ENCODE measurements around the gene RNF169. TPM values are rescaled to one million over a fixed set of nuclear protein-coding genes. Genes with fewer than 3 reads are reported as not detected.

The RNF169 gene
- total RNA-seq, 2 donors from 2014 or later, result 22.1 to 30.1 TPM

- no peaks in the 10 kb centered on the region for H3K9me3 ChIP-seq
- TF ChIP-seq CTCF (IDR thresholded peaks at IDR 0.05), result no peak
- H3K4me1 ChIP-seq (ENCODE audit: control insufficient read depth in 1 of 2, low read depth in 2 of 2), result peaks cover 25 to 40% of the 10 kb centered on the region in 2 donors
- H3K27me3 ChIP-seq (replicated peaks; ENCODE audit: insufficient read depth), result no peaks in the 10 kb centered on the region
- H3K36me3 ChIP-seq, result no peaks in the 10 kb centered on the region
- DNase-seq (ENCODE audit: low spot score) (no peak), ATAC-seq (ENCODE audit: insufficient number of reproducible peaks, low FRiP score, low read depth) (no peak)
- no peak overlapping the region for H3K4me3 ChIP-seq
- H3K27ac ChIP-seq, result peak overlapping the region in 1 of 2 donors; percentile 2
These were observed 61.2 kb downstream of the RNF169 start for GRCh38 chr11:74809801-74810200.

GRCh38 chr11:74815966-74816365 is 67.3 kb downstream of the RNF169 start:
- Histone ChIP-seq H3K27ac (no peak overlapping the region), H3K27me3 (replicated peaks; ENCODE audit: insufficient read depth) (no peaks in the 10 kb centered on the region), H3K9me3 (no peaks in the 10 kb centered on the region), H3K36me3 (no peaks in the 10 kb centered on the region), H3K4me3 (no peak overlapping the region), H3K4me1 (ENCODE audit: control insufficient read depth in 1 of 2, low read depth in 2 of 2) (peaks cover 25 to 46% of the 10 kb centered on the region in 2 donors)
- ATAC-seq (ENCODE audit: insufficient number of reproducible peaks, low FRiP score, low read depth), result no peak
- TF ChIP-seq CTCF (IDR thresholded peaks at IDR 0.05), result no peak
- no peak for DNase-seq (ENCODE audit: low spot score)

- ATAC-seq (ENCODE audit: insufficient number of reproducible peaks, low FRiP score, low read depth), result no peak
- Histone ChIP-seq H3K9me3 (no peaks in the 10 kb centered on the region), H3K27ac (no peak overlapping the region)
These were observed 68.0 kb downstream of the RNF169 start for GRCh38 chr11:74816664-74817063.

GRCh38 chr11:74818283-74818946 is 69.8 kb downstream of the RNF169 start:
- DNase-seq (ENCODE audit: low spot score), result no peak
- Histone ChIP-seq H3K27ac (peak overlapping the region in 1 of 2 donors; percentile 56), H3K36me3 (no peaks in the 10 kb centered on the region), H3K4me1 (ENCODE audit: control insufficient read depth in 1 of 2, low read depth in 2 of 2) (peaks cover 32 to 53% of the 10 kb centered on the region in 2 donors), H3K4me3 (no peak overlapping the region), H3K9me3 (no peaks in the 10 kb centered on the region), H3K27me3 (replicated peaks; ENCODE audit: insufficient read depth) (no peaks in the 10 kb centered on the region)
- TF ChIP-seq CTCF (IDR thresholded peaks at IDR 0.05), result no peak
- no peak for ATAC-seq (ENCODE audit: insufficient number of reproducible peaks, low FRiP score, low read depth)

More at GRCh38 chr11:74816664-74817063, 68.0 kb downstream of the RNF169 start:
- Histone ChIP-seq H3K4me1 (ENCODE audit: control insufficient read depth in 1 of 2, low read depth in 2 of 2) (peaks cover 26 to 51% of the 10 kb centered on the region in 2 donors), H3K4me3 (no peak overlapping the region), H3K36me3 (no peaks in the 10 kb centered on the region), H3K27me3 (replicated peaks; ENCODE audit: insufficient read depth) (no peaks in the 10 kb centered on the region)
- TF ChIP-seq CTCF (IDR thresholded peaks at IDR 0.05), result no peak
- DNase-seq (ENCODE audit: low spot score), result no peak

- Histone ChIP-seq H3K27ac (peak overlapping the region; percentile 44 to 56), H3K27me3 (replicated peaks; ENCODE audit: insufficient read depth) (no peaks in the 10 kb centered on the region), H3K4me3 (no peak overlapping the region), H3K4me1 (ENCODE audit: control insufficient read depth in 1 of 2, low read depth in 2 of 2) (peaks cover 32 to 58% of the 10 kb centered on the region in 2 donors), H3K36me3 (no peaks in the 10 kb centered on the region), H3K9me3 (peaks cover 5% of the 10 kb centered on the region)
- no peak for TF ChIP-seq CTCF (IDR thresholded peaks at IDR 0.05)
- ATAC-seq (ENCODE audit: insufficient number of reproducible peaks, low FRiP score, low read depth), result no peak
- no peak for DNase-seq (ENCODE audit: low spot score)
These were observed 70.8 kb downstream of the RNF169 start for GRCh38 chr11:74819400-74819799.

Measured in thoracic aorta (tissue), 2 donors.